A172 (cell line): Measurements from ENCODE around the gene DYSF. TPM values are rescaled to one million over a fixed set of nuclear protein-coding genes. Genes with fewer than 3 reads are reported as not detected.

Experiments
- DNase-seq: peaks from one replicate; pipeline ENCODE4 v3.0.0-alpha.2; 2015; ENCODE audit warnings: low spot score
- total RNA-seq: library from RNA; depleted of rRNA; stranded (reverse); fragments of >200 nt; shearing (Covaris generic); gene quantifications from 2 replicates; pipeline ENCODE4 v1.2.3, GENCODE V29; 2014; rRNA removed

Gene DYSF
- total RNA-seq, 1 experiment from 2014 or later = 13.6 TPM

DNA sequence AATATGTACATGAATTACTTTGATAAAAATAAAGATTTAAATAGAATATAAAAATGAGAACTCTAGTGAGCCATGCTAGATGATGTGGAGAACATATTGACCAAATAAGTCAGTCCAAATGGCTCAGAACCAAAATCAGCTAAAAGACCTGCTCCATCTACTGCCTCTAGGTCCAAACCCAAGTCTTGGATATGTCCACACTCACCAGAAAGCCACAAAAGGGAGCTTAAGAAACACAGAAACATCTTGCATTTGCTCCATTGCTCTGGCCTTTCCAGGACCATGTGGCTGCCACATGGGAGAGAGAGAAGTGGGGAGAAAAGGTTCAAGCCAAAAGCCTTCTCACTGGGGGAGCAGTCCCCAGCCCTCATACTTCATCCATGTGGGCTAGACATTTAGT lies 272.5 kb downstream of the DYSF start:
- no peak for DNase-seq

GRCh38 chr2:71727562-71727961 lies 274.2 kb downstream of the DYSF start:
- DNase-seq = no peak

DNA sequence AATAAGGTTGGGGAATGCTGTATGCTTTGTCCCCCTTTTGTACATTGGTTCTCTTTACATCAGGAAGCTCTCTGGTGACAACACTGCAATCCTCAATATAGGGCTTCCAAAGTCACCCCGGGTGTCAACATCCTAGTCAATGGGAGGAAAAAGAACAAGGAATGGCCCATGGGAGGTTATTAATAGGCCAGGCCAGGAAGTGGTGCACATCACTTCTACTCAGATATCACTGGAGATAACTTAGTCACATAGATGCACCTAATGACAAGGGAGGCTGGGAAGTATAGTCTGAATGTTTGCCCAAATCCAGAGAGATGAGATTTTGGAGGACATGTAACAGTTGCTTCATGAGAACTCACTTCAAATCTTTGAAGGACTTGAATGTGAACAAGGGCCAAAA lies 274.7 kb downstream of the DYSF start:
- no peak for DNase-seq

- DNase-seq = no peak
Observed at GRCh38 chr2:71730785-71731383, 277.5 kb downstream of the DYSF start.

DNA sequence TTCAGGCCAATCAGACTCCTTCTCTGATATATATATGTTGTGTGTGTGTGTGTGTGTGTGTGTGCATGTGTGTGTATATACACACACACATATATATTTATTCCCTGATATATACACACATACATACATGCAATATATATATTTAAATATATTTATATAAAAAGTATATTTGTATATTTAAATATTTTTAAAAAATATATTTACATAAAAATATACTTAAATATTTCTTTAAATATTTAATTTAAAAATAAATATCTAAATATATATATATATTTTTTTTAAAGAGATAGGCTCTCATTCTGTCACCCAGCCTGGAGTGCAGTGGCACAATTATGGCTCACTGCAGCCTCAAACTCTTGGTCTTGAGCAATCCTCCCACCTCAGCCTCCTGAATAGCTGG lies 281.3 kb downstream of the DYSF start:
- no peak for DNase-seq

GRCh38 chr2:71735676-71736075 lies 282.3 kb downstream of the DYSF start:
- DNase-seq = no peak

Other genes with a start within 250 kb of the DYSF start
- 0.28 and 1.1 TPM in 2 replicates for gene PAIP2B, start 226.5 kb upstream of the DYSF start, total RNA-seq
- gene ZNF638, start 121.8 kb upstream of the DYSF start, total RNA-seq = 72.5 and 118 TPM in 2 replicates